ENCODE results near the gene HNRNPR. TPM values are rescaled to one million over a fixed set of nuclear protein-coding genes. Genes with fewer than 3 reads are reported as not detected.
"Not testable (repeated sequence)": the region's sequence is repeated elsewhere in the genome, so short reads cannot be mapped to it uniquely, and the experiment has no call there.

HNRNPR gene
- total and polyA plus RNA-seq, 7 experiments from 2014 or later: 97.4 to 235 (median 117) TPM

GRCh38 chr1:23384312-23385058 is 40.4 kb upstream of the HNRNPR start:
- peak overlapping the region in 2 of 9 donors; percentile 45 to 82 for H3K27ac Mint-ChIP-seq
- ChIA-PET CTCF (no interaction called here), POLR2A (interaction anchor here (0.6 kb wide), 2 partner anchors 43 to 265 kb away, joined by 3 to 4 read pairs; no protein-coding TSS in a partner anchor)
- intact Hi-C loops (cut with micrococcal nuclease): loop anchor here in 1 of 2 donors (5.0 kb wide), 1 partner anchor 42 kb away; the partner anchor contains the start of gene HNRNPR
- H3K27ac ChIP-seq (ENCODE audit: low read depth, low read length): no peak overlapping the region
- H3K9me3 ChIP-seq (ENCODE audit: control insufficient read depth in 2 of 3, low read length in 3 of 3): no peaks in the 10 kb centered on the region
- H3K4me1 ChIP-seq (ENCODE audit: control insufficient read depth in 2 of 2, insufficient read depth in 2 of 2, low read length in 2 of 2): no peaks in the 10 kb centered on the region
- ATAC-seq: no peak
- H3K9me3 Mint-ChIP-seq: no peaks in the 10 kb centered on the region
- H3K4me1 Mint-ChIP-seq: peaks cover 0 to 4% (median 0%) of the 10 kb centered on the region in 7 donors
- DNase-seq: no peak
- H3K4me3 ChIP-seq (ENCODE audit: low read length): no peak overlapping the region
- peaks cover 0 to 52% (median 0%) of the 10 kb centered on the region in 3 experiments for H3K36me3 ChIP-seq (ENCODE audit: control insufficient read depth in 2 of 3, insufficient read depth in 3 of 3, low read length in 3 of 3)
- H3K27me3 ChIP-seq (ENCODE audit: control insufficient read depth in 2 of 2, insufficient read depth in 2 of 2, low read length in 2 of 2): no peaks in the 10 kb centered on the region
- H3K36me3 Mint-ChIP-seq: peaks cover 0 to 28% (median 7%) of the 10 kb centered on the region in 5 donors
- no peak overlapping the region for H3K4me3 Mint-ChIP-seq
- H3K27me3 Mint-ChIP-seq: no peaks in the 10 kb centered on the region

DNA sequence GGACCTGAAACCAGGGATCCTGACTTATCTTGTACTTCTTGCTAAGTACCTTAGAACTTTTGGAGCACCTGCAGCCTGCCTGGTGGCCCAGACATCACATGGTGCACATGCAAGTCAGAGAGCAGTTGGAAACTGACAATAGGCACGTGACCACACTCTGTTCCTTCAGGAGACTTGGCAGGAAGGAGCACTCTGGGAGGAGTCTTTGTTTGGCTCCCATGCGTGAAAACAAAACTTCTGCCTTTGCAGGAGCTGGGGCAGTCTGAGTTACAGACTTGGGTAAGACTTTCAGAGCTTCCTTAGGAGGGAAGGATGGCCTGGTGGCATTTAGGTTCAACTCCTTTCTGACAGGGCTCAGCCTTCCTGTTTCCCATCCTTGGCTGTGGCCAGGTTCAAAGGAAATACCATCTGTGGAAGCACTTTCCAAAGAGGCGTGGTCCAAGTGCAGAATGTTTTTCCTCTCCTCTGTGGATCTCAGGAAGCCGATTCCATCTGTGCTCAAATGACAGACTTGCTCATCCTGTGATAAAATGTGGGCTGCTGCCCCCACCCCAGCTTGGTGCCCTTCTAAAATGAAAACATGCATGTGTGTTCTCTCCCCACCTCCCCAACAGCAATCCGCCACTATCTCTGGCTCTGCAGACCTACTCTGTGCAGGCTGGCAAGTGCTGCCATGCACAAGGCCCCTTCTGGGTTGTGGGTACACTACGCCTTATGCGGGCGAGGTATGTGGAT is 39.7 kb upstream of the HNRNPR start:
- H3K36me3 Mint-ChIP-seq: peaks cover 0 to 28% (median 7%) of the 10 kb centered on the region in 5 donors
- peak overlapping the region in 2 of 9 donors; percentile 45 to 82 for H3K27ac Mint-ChIP-seq
- H3K4me3 ChIP-seq (ENCODE audit: low read length): no peak overlapping the region
- no peaks in the 10 kb centered on the region for H3K9me3 Mint-ChIP-seq
- H3K4me1 ChIP-seq (ENCODE audit: control insufficient read depth in 2 of 2, insufficient read depth in 2 of 2, low read length in 2 of 2): no peaks in the 10 kb centered on the region
- H3K9me3 ChIP-seq (ENCODE audit: control insufficient read depth in 2 of 3, low read length in 3 of 3): no peaks in the 10 kb centered on the region
- DNase-seq (no peak), ATAC-seq (no peak)
- intact Hi-C loops (cut with micrococcal nuclease): loop anchor here in 1 of 2 donors (5.0 kb wide), 1 partner anchor 41 kb away; the partner anchor contains the start of gene HNRNPR
- H3K27me3 ChIP-seq (ENCODE audit: control insufficient read depth in 2 of 2, insufficient read depth in 2 of 2, low read length in 2 of 2): no peaks in the 10 kb centered on the region
- CTCF ChIA-PET: no interaction called here
- no peak overlapping the region for H3K27ac ChIP-seq (ENCODE audit: low read depth, low read length)
- no peaks in the 10 kb centered on the region for H3K27me3 Mint-ChIP-seq
- POLR2A ChIA-PET: interaction anchor here (0.6 kb wide), 1 partner anchor 264 kb away, joined by 4 read pairs; no protein-coding TSS in a partner anchor
- peaks cover 0 to 4% (median 0%) of the 10 kb centered on the region in 7 donors for H3K4me1 Mint-ChIP-seq
- H3K4me3 Mint-ChIP-seq: no peak overlapping the region
- H3K36me3 ChIP-seq (ENCODE audit: control insufficient read depth in 2 of 3, insufficient read depth in 3 of 3, low read length in 3 of 3): peaks cover 0 to 52% (median 0%) of the 10 kb centered on the region in 3 experiments

GRCh38 chr1:23381233-23381885 is 37.3 kb upstream of the HNRNPR start:
- Mint-ChIP-seq H3K27ac (peak overlapping the region in 4 of 9 donors; percentile 25 to 64 (median 36)), H3K27me3 (no peaks in the 10 kb centered on the region), H3K36me3 (peaks cover 0 to 23% (median 7%) of the 10 kb centered on the region in 5 donors), H3K4me3 (no peak overlapping the region), H3K9me3 (no peaks in the 10 kb centered on the region), H3K4me1 (peaks cover 0 to 2% (median 0%) of the 10 kb centered on the region in 7 donors)
- DNase-seq (no peak), ATAC-seq (no peak)
- Histone ChIP-seq H3K27ac (ENCODE audit: low read depth, low read length) (no peak overlapping the region), H3K4me3 (ENCODE audit: low read length) (no peak overlapping the region), H3K27me3 (ENCODE audit: control insufficient read depth in 2 of 2, insufficient read depth in 2 of 2, low read length in 2 of 2) (no peaks in the 10 kb centered on the region), H3K36me3 (ENCODE audit: control insufficient read depth in 2 of 3, insufficient read depth in 3 of 3, low read length in 3 of 3) (peaks cover 0 to 44% (median 0%) of the 10 kb centered on the region in 3 experiments), H3K4me1 (ENCODE audit: control insufficient read depth in 2 of 2, insufficient read depth in 2 of 2, low read length in 2 of 2) (no peaks in the 10 kb centered on the region), H3K9me3 (ENCODE audit: control insufficient read depth in 2 of 3, low read length in 3 of 3) (no peaks in the 10 kb centered on the region)
- intact Hi-C loops (cut with micrococcal nuclease): loop anchor here in 1 of 2 donors (5.0 kb wide), 1 partner anchor 39 kb away; the partner anchor contains the start of gene HNRNPR
- POLR2A ChIA-PET: no interaction called here
- CTCF ChIA-PET: no interaction called here

DNA sequence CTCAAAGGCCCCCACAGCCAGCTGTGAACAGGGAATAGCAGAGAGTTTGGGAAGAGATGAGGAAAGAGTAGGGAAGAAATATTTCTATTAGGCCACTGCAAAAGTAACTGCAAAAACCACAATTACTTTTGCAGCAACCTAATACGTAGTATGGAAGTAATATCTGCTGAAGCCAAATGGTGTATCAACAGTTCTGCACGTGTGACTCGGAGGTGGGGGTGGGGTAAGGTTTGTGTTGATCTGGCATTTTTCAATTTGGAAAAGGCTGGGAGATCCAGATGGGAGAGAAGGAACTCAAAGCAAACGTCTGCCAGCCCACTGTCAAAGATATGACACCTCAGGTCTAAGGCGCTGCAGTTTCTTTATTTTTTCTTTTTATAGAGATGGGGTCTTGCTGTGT is 36.6 kb upstream of the HNRNPR start:
- Mint-ChIP-seq H3K27me3 (no peaks in the 10 kb centered on the region), H3K36me3 (peaks cover 0 to 23% (median 7%) of the 10 kb centered on the region in 5 donors), H3K9me3 (no peaks in the 10 kb centered on the region), H3K4me1 (peaks cover 0 to 2% (median 0%) of the 10 kb centered on the region in 7 donors), H3K4me3 (no peak overlapping the region), H3K27ac (peak overlapping the region in 2 of 9 donors; percentile 29 to 45)
- Histone ChIP-seq H3K9me3 (ENCODE audit: control insufficient read depth in 2 of 3, low read length in 3 of 3) (no peaks in the 10 kb centered on the region), H3K36me3 (ENCODE audit: control insufficient read depth in 2 of 3, insufficient read depth in 3 of 3, low read length in 3 of 3) (peaks cover 0 to 40% (median 0%) of the 10 kb centered on the region in 3 experiments), H3K27ac (ENCODE audit: low read depth, low read length) (no peak overlapping the region), H3K27me3 (ENCODE audit: control insufficient read depth in 2 of 2, insufficient read depth in 2 of 2, low read length in 2 of 2) (no peaks in the 10 kb centered on the region), H3K4me1 (ENCODE audit: control insufficient read depth in 2 of 2, insufficient read depth in 2 of 2, low read length in 2 of 2) (no peaks in the 10 kb centered on the region), H3K4me3 (ENCODE audit: low read length) (no peak overlapping the region)
- POLR2A ChIA-PET: no interaction called here
- ATAC-seq (no peak), DNase-seq (no peak)
- intact Hi-C loops (cut with micrococcal nuclease): loop anchor here in 1 of 2 donors (5.0 kb wide), 1 partner anchor 38 kb away; the partner anchor contains the start of gene HNRNPR
- CTCF ChIA-PET: no interaction called here

DNA sequence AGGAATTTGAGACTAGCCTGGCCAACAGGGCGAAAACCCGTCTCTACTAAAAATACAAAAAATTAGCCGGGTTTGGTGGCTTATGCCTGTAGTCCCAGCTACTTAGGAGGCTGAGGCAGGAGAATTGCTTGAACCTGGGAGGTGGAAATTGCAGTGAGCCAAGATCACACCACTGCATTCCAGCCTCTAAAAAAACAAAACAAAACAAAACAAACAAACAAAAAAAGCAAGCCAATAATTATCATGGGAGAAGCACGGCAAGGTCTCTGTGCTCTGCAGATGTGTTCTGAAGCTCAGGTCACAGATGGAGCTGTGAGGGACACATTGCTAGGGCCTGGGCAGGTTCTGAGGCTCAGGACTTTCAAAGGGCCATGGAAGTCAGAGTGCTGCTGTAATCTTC is 36.2 kb upstream of the HNRNPR start:
- POLR2A ChIA-PET, CTCF ChIA-PET: not testable (repeated sequence)

More for the DNA sequence above, 36.2 kb upstream of the HNRNPR start:
- H3K36me3 ChIP-seq (ENCODE audit: control insufficient read depth in 2 of 3, insufficient read depth in 3 of 3, low read length in 3 of 3): peaks cover 0 to 35% (median 0%) of the 10 kb centered on the region in 3 experiments
- not testable (repeated sequence) for H3K4me1 ChIP-seq (ENCODE audit: control insufficient read depth in 2 of 2, insufficient read depth in 2 of 2, low read length in 2 of 2); H3K9me3 ChIP-seq (ENCODE audit: control insufficient read depth in 2 of 3, low read length in 3 of 3); H3K4me3 Mint-ChIP-seq; H3K4me3 ChIP-seq (ENCODE audit: low read length); H3K27ac ChIP-seq (ENCODE audit: low read depth, low read length); H3K4me1 Mint-ChIP-seq; DNase-seq; H3K27me3 ChIP-seq (ENCODE audit: control insufficient read depth in 2 of 2, insufficient read depth in 2 of 2, low read length in 2 of 2); ATAC-seq; H3K27me3 Mint-ChIP-seq; H3K9me3 Mint-ChIP-seq
- intact Hi-C loops (cut with micrococcal nuclease): loop anchor here in 1 of 2 donors (5.0 kb wide), 1 partner anchor 38 kb away; the partner anchor contains the start of gene HNRNPR
- H3K27ac Mint-ChIP-seq: peak overlapping the region in 1 of 9 donors; percentile 71
- H3K36me3 Mint-ChIP-seq: peaks cover 0 to 23% (median 7%) of the 10 kb centered on the region in 5 donors
